Measurements from ENCODE around the gene S100A3.

S100A3 gene

DNA sequence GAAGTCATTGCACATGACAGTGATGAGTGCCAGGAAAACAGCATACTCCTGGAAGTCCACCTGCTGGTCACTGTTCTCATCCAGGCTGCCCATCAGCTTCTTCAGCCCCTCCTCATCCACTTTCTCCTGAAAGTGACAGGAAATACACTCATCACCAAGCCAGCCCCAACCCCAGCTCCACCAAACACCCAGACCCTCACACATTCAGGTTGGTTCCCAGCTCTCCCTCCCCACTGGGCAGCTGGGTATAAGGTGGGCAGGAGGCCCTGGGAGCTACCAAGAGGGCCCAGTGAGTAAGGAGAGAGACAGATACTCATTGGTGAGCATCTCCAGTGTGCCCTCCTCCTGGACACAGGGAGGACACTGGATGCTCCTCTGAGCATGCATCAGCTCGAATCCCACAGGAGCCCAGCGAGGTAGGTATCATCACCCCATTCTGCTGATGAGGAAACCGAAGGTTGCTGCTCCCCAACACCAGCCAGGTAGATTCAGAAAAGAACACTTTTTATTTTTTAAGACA, 12.5 kb upstream of the S100A3 start:
- DNase-seq (ENCODE audit: low read depth, low spot score), result no peak
- H3K27me3 ChIP-seq (ENCODE audit: insufficient read depth, insufficient read length), result no peaks in the 10 kb centered on the region
- H3K9me3 ChIP-seq (ENCODE audit: insufficient read depth, low read length), result no peaks in the 10 kb centered on the region
- H3K9ac ChIP-seq (ENCODE audit: insufficient read length, low read depth), result no peak overlapping the region
- TF ChIP-seq ZNF274 (IDR thresholded peaks at IDR 0.05; ENCODE audit: low read depth, low read length) (no peak), YY1 (IDR thresholded peaks at IDR 0.05; ENCODE audit: insufficient read depth, insufficient read length) (no peak), SUZ12 (IDR thresholded peaks at IDR 0.05; ENCODE audit: extremely low read depth, insufficient read depth, insufficient read length) (no peak)
- peaks cover 19% of the 10 kb centered on the region for H3K4me1 ChIP-seq (ENCODE audit: insufficient read depth, insufficient read length)
- no peaks in the 10 kb centered on the region for H3K36me3 ChIP-seq (ENCODE audit: insufficient read depth, insufficient read length, low read length)
- H3K4me3 ChIP-seq (ENCODE audit: insufficient read length, low read depth), result no peak overlapping the region

GRCh38 chr1:153560771-153561465, 11.9 kb upstream of the S100A3 start:
- TF ChIP-seq ZNF274 (IDR thresholded peaks at IDR 0.05; ENCODE audit: low read depth, low read length), result no peak
- no peak for TF ChIP-seq YY1 (IDR thresholded peaks at IDR 0.05; ENCODE audit: insufficient read depth, insufficient read length)
- no peak for TF ChIP-seq SUZ12 (IDR thresholded peaks at IDR 0.05; ENCODE audit: extremely low read depth, insufficient read depth, insufficient read length)
- Histone ChIP-seq H3K9ac (ENCODE audit: insufficient read length, low read depth) (no peak overlapping the region), H3K4me3 (ENCODE audit: insufficient read length, low read depth) (no peak overlapping the region), H3K36me3 (ENCODE audit: insufficient read depth, insufficient read length, low read length) (no peaks in the 10 kb centered on the region), H3K27me3 (ENCODE audit: insufficient read depth, insufficient read length) (no peaks in the 10 kb centered on the region), H3K4me1 (ENCODE audit: insufficient read depth, insufficient read length) (peaks cover 17% of the 10 kb centered on the region), H3K9me3 (ENCODE audit: insufficient read depth, low read length) (no peaks in the 10 kb centered on the region)
- no peak for DNase-seq (ENCODE audit: low read depth, low spot score)

- DNase-seq (ENCODE audit: low read depth, low spot score), result no peak
- H3K36me3 ChIP-seq (ENCODE audit: insufficient read depth, insufficient read length, low read length), result no peaks in the 10 kb centered on the region
- H3K27me3 ChIP-seq (ENCODE audit: insufficient read depth, insufficient read length), result no peaks in the 10 kb centered on the region
- no peaks in the 10 kb centered on the region for H3K9me3 ChIP-seq (ENCODE audit: insufficient read depth, low read length)
- peaks cover 11% of the 10 kb centered on the region for H3K4me1 ChIP-seq (ENCODE audit: insufficient read depth, insufficient read length)
- H3K9ac ChIP-seq (ENCODE audit: insufficient read length, low read depth), result no peak overlapping the region
- no peak for TF ChIP-seq SUZ12 (IDR thresholded peaks at IDR 0.05; ENCODE audit: extremely low read depth, insufficient read depth, insufficient read length)
- TF ChIP-seq YY1 (IDR thresholded peaks at IDR 0.05; ENCODE audit: insufficient read depth, insufficient read length), result no peak
- no peak for TF ChIP-seq ZNF274 (IDR thresholded peaks at IDR 0.05; ENCODE audit: low read depth, low read length)
- H3K4me3 ChIP-seq (ENCODE audit: insufficient read length, low read depth), result no peak overlapping the region
Measured at GRCh38 chr1:153560241-153560640, 11.2 kb upstream of the S100A3 start.

DNA sequence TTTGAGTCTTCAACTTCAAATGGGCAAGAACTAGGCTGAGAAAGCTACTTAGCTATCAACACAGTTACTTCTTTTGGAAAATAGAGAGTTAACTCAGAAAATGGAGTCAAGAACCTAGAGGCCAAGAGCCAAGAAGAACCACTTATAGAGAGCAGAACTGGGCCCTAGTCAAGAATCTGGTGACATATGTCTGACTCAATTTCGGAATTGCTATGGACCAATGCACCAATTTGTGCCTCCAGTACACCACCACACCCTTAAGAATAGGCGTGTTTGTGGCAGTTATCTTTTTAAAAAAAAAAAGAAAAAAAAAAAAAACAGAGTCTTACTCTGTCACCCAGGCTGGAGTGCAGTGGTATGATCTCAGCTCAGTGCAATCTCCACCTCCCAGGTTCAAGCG, 8.8 kb upstream of the S100A3 start:
- H3K4me1 ChIP-seq (ENCODE audit: insufficient read depth, insufficient read length), result no peaks in the 10 kb centered on the region
- no peak for TF ChIP-seq SUZ12 (IDR thresholded peaks at IDR 0.05; ENCODE audit: extremely low read depth, insufficient read depth, insufficient read length)
- no peak for TF ChIP-seq YY1 (IDR thresholded peaks at IDR 0.05; ENCODE audit: insufficient read depth, insufficient read length)
- no peak for TF ChIP-seq ZNF274 (IDR thresholded peaks at IDR 0.05; ENCODE audit: low read depth, low read length)
- no peak for DNase-seq (ENCODE audit: low read depth, low spot score)
- H3K27me3 ChIP-seq (ENCODE audit: insufficient read depth, insufficient read length), result no peaks in the 10 kb centered on the region
- no peak overlapping the region for H3K4me3 ChIP-seq (ENCODE audit: insufficient read length, low read depth)
- no peaks in the 10 kb centered on the region for H3K36me3 ChIP-seq (ENCODE audit: insufficient read depth, insufficient read length, low read length)
- no peak overlapping the region for H3K9ac ChIP-seq (ENCODE audit: insufficient read length, low read depth)
- no peaks in the 10 kb centered on the region for H3K9me3 ChIP-seq (ENCODE audit: insufficient read depth, low read length)

- Histone ChIP-seq H3K9me3 (ENCODE audit: insufficient read depth, low read length) (no peaks in the 10 kb centered on the region), H3K9ac (ENCODE audit: insufficient read length, low read depth) (no peak overlapping the region), H3K27me3 (ENCODE audit: insufficient read depth, insufficient read length) (no peaks in the 10 kb centered on the region), H3K4me1 (ENCODE audit: insufficient read depth, insufficient read length) (no peaks in the 10 kb centered on the region), H3K4me3 (ENCODE audit: insufficient read length, low read depth) (no peak overlapping the region), H3K36me3 (ENCODE audit: insufficient read depth, insufficient read length, low read length) (no peaks in the 10 kb centered on the region)
- TF ChIP-seq ZNF274 (IDR thresholded peaks at IDR 0.05; ENCODE audit: low read depth, low read length) (no peak), SUZ12 (IDR thresholded peaks at IDR 0.05; ENCODE audit: extremely low read depth, insufficient read depth, insufficient read length) (no peak), YY1 (IDR thresholded peaks at IDR 0.05; ENCODE audit: insufficient read depth, insufficient read length) (no peak)
- no peak for DNase-seq (ENCODE audit: low read depth, low spot score)
Measured at GRCh38 chr1:153556348-153556747, 7.3 kb upstream of the S100A3 start.

DNA sequence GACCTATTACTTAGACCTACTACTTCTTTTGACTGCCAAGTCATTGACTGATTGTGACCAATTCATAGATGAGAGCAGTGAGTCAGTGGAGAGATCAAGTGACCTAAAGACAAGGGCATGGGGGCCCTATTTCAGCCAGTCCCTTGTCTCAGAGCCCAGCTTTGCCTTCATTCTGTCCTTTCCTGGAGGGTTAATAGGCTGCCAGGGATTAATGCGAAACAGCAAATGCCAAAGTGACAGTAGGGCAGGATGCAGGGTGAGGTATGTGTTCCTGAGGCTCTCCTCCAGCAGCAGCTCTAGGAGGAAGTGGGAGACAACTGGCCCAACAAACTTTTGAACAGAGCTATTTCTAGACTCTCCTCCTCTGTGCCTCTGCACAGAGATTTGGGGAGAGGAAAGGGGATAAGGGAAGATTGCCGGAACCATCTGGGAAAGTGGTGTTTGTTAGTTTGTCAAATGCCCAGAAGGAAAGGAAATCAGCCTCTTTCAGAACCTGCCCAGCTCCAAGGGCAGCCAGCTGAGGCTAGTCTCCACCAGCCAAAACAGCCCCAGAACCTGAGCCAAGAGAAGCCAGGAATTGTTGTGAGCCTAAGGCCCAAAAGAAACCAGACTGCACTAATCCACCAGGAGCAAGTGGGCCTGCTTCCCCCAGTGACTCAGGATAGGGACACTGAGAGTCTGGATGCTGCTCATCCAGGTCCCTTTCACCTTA, 4.9 kb upstream of the S100A3 start:
- H3K9me3 ChIP-seq (ENCODE audit: insufficient read depth, low read length), result no peaks in the 10 kb centered on the region
- TF ChIP-seq YY1 (IDR thresholded peaks at IDR 0.05; ENCODE audit: insufficient read depth, insufficient read length) (no peak), SUZ12 (IDR thresholded peaks at IDR 0.05; ENCODE audit: extremely low read depth, insufficient read depth, insufficient read length) (no peak), ZNF274 (IDR thresholded peaks at IDR 0.05; ENCODE audit: low read depth, low read length) (no peak)
- no peak overlapping the region for H3K9ac ChIP-seq (ENCODE audit: insufficient read length, low read depth)
- H3K27me3 ChIP-seq (ENCODE audit: insufficient read depth, insufficient read length), result no peaks in the 10 kb centered on the region
- H3K4me3 ChIP-seq (ENCODE audit: insufficient read length, low read depth), result no peak overlapping the region
- no peaks in the 10 kb centered on the region for H3K36me3 ChIP-seq (ENCODE audit: insufficient read depth, insufficient read length, low read length)
- peaks cover 15% of the 10 kb centered on the region for H3K4me1 ChIP-seq (ENCODE audit: insufficient read depth, insufficient read length)
- no peak for DNase-seq (ENCODE audit: low read depth, low spot score)

GRCh38 chr1:153553096-153553495, 4.0 kb upstream of the S100A3 start:
- TF ChIP-seq YY1 (IDR thresholded peaks at IDR 0.05; ENCODE audit: insufficient read depth, insufficient read length) (no peak), SUZ12 (IDR thresholded peaks at IDR 0.05; ENCODE audit: extremely low read depth, insufficient read depth, insufficient read length) (no peak), ZNF274 (IDR thresholded peaks at IDR 0.05; ENCODE audit: low read depth, low read length) (no peak)
- no peak overlapping the region for H3K4me3 ChIP-seq (ENCODE audit: insufficient read length, low read depth)
- H3K27me3 ChIP-seq (ENCODE audit: insufficient read depth, insufficient read length), result no peaks in the 10 kb centered on the region
- no peak overlapping the region for H3K9ac ChIP-seq (ENCODE audit: insufficient read length, low read depth)
- no peaks in the 10 kb centered on the region for H3K9me3 ChIP-seq (ENCODE audit: insufficient read depth, low read length)
- peaks cover 23% of the 10 kb centered on the region for H3K4me1 ChIP-seq (ENCODE audit: insufficient read depth, insufficient read length)
- H3K36me3 ChIP-seq (ENCODE audit: insufficient read depth, insufficient read length, low read length), result no peaks in the 10 kb centered on the region
- DNase-seq (ENCODE audit: low read depth, low spot score), result no peak

Data from NT2/D1 (cell line).